GM12892 (cell line): Measurements from ENCODE around the gene B4GALT4.
A peak's percentile ranks its signal among the peaks of the same experiment; 100 is the strongest.
"Not testable (repeated sequence)": the region's sequence is repeated elsewhere in the genome, so short reads cannot be mapped to it uniquely, and the experiment has no call there.

Experiments
- DNase-seq: peaks from one replicate; pipeline ENCODE4 v3.0.0; 2011; ENCODE audit not compliant: insufficient read length
- FAIRE-seq: peaks from 2 replicates; lab custom pipeline; 2011; peaks lifted over from hg19 to GRCh38; lab: Jason Lieb, UNC
- POLR2A ChIP-seq: IDR thresholded peaks from 2 replicates; pipeline ENCODE4 v1.6.1; 2011; ENCODE audit warnings: low read depth, low read length, control low read depth
- POLR2AphosphoS5 ChIP-seq: IDR thresholded peaks from 2 replicates; pipeline ENCODE4 v1.6.1; 2011; ENCODE audit warnings: low read depth, low read length, control low read depth
- TAF1 ChIP-seq: IDR thresholded peaks from 2 replicates; pipeline ENCODE4 v1.6.1; 2011; ENCODE audit warnings: low read depth, mild to moderate bottlenecking, control low read depth, low read length, borderline replicate concordance

The B4GALT4 gene

DNA sequence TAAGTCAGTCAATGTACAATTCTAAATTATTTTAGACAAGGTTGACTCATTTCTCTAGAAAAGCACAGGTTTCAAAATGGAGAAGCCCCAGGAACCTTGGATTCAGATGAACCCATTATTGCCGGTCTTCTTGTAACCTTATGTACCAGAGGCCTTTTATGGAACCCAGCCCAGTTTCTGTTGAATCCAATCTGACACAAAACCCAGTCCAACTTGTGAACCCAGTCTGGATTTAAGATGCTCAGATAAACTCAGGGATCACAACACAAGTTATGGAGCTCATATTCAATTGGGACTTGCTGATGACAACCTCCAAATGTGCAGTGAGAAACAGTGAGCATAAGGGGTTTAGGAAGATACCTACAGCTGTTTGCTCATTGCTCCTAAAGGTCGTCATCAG is 16.4 kb upstream of the B4GALT4 start:
- DNase-seq = no peak
- FAIRE-seq = no peak
- no peak for TF ChIP-seq POLR2A
- no peak for TF ChIP-seq TAF1
- no peak for TF ChIP-seq POLR2AphosphoS5

DNA sequence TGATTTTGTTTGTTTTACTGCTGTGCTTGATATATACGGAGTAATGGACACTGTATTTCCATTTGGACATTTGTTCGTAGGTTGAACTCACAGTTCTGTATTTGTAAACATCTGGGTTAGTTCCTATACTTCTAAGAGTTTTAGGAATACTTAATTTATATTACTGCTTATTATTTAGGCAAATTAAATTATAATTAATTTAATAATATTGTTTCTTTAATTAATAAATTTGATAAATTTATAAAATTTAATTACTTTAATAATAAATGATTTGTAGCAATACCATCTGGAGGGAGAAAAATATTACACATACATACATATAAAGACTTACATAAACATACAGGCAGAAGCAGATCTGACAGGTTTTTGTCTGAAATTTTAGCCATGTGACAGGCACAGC is 14.5 kb upstream of the B4GALT4 start:
- DNase-seq = no peak
- no peak for FAIRE-seq
- TF ChIP-seq POLR2AphosphoS5 (no peak), POLR2A (no peak), TAF1 (no peak)

DNA sequence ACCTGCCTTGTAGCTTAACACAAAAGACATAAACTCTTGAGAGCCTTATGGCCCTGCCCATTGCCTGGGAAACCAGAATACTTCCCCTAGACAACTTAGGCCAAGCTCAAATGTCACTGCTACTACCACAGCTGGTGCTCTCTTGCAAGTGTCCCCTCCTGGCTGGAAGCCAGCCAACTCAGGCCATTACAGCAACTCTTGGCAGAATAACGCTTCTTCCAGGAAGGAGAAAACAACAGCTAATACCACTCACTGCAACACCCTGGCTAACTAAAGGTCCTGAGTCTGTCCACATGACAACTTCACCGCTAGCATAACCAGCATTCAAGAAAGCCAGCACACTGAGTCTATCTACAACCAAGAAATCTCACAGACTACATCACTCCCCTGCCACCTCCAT is 5.1 kb upstream of the B4GALT4 start:
- TF ChIP-seq TAF1 (no peak), POLR2AphosphoS5 (no peak), POLR2A (no peak)
- DNase-seq = no peak
- no peak for FAIRE-seq

DNA sequence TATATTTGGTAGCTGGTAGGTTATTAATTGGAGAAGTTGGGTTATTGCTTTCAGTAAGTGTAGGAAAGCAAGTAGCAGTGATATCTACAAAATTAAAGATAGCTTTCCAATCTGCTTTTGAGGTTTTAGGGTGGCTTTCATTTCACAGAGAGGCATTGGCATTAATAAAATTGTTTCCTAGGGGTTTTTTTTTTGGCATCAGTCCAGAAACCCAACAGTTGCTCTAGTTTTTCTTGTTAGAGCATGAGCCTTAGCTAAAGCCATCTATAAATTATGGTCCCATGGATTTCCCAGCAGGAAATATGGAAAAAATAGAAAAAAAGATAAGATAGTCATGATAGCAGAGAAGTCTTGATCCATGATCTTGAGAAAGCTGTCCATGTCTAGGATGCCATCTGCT is 3.0 kb upstream of the B4GALT4 start:
- no peak for TF ChIP-seq POLR2A
- no peak for TF ChIP-seq TAF1
- TF ChIP-seq POLR2AphosphoS5 = no peak
- DNase-seq (no peak), FAIRE-seq (no peak)

DNA sequence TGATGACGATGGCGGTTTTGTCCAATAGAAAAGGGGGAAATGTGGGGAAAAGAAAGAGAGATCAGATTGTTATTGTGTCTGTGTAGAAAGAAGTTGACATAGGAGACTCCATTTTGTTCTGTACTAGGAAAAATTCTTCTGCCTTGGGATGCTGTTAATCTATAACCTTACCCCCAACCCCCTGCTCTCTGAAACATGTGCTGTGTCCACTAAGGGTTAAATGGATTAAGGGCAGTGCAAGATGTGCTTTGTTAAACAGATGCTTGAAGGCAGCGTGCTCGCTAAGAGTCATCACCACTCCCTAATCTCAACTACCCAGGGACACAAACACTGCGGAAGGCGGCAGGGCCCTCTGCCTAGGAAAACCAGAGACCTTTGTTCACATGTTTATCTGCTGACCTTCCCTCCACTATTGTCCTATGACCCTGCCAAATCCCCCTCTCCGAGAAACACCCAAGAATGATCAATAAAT is 2.4 kb upstream of the B4GALT4 start:
- not testable (repeated sequence) for FAIRE-seq, DNase-seq

DNA sequence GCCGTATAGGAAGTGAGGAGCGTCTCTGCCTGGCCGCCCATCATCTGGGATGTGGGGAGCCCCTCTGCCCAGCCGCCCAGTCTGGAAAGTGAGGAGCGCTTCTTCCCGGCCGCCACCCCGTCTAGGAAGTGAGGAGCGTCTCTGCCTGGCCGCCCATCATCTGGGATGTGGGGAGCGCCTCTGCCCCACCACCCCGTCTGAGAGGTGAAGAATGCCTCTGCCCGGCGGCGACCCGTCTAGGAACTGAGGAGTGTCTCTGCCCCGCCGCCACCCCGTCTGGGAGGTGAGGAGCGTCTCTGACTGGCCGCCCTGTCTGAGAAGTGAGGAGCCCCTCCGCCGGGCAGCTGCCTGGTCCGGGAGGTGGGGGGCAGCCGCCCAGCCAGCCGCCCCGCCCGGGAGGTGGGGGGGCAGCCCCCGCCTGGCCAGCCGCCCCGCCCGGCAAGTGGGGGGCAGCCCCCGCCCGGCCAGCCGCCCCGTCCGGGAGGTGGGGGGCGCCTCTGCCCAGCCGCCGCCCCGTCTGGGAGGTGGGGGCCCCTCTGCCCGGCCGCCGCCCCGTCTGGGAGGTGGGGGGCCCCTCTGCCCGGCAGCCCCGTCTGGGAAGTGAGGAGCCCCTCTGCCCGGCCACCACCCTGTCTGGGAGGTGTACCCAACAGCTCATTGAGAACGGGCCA is 1.8 kb upstream of the B4GALT4 start:
- FAIRE-seq, DNase-seq: not testable (repeated sequence)

DNA sequence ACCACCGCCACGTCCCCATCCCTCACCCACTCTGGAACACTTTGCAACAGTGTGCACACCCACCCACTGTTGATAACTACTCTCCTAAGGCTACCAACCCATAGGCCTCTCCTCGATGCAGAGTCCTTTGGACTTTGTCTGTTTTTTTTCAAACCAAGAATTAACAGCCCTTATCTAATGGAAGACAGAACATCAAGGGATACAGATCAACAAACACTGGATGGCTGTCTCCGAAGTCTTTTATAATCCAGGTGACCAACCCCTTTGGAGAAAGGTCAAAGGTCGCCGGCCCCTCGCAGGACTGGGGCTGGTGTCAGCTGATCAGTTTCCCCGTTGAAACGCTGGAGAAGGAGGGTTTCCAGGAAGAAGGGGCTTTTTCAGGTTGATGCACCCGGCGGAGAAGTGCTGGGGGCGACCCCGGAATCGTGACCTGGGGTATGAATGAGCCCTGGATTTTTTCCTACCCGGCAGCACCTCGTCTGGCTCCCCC is 532 bp downstream of the B4GALT4 start:
- DNase-seq (no peak), FAIRE-seq (peak; percentile 48)
- TF ChIP-seq POLR2AphosphoS5 (no peak), POLR2A (no peak), TAF1 (no peak)

DNA sequence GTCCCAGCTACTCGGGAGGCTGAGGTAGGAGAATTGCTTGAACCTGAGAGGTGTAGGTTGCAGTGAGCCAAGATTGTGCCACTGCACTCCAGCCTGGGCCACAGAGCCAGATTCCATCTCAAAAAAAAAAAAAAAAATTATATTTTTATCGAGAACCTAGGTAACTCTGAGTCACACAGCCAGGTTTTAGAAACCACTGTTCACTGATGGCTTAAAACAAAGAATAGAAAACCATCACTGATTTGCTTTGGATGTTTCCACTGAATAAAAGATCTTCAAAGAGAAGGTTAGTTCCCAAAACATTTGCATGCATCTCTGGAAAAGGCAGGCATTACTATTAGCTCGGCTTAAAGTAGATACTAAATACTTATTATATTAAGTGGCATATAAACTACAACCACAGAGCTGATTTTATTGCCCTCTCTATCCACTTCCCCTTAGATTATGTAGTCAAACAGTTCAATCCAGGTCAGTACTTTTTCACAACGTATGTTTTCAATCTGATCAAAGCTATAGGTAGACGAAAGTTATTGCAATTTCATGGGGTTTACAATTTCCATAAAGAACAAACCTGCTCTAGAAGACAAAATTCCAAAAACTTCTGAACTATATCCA is 1.4 kb downstream of the B4GALT4 start:
- FAIRE-seq (peak; percentile 78), DNase-seq (no peak)
- TF ChIP-seq POLR2A = no peak
- TF ChIP-seq POLR2AphosphoS5 = no peak
- no peak for TF ChIP-seq TAF1

DNA sequence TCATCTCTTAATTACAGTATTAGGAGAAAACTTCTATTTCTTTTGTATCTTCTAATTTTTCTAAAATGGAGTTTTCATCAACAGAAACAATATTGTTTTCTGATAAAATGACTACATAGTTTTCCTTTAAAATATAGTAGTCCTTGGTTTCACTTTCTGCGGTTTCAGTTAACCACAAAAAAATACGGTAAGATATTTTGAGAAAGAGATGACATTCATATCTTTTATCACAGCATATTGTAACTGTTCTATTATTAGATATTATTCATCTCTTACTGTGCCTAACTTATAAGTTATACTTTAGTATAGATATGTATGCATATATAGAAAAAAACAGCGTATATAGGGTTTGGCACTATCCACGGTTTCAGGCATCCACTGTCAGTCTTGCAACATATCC is 2.3 kb downstream of the B4GALT4 start:
- DNase-seq = no peak
- TF ChIP-seq POLR2A (no peak), TAF1 (no peak), POLR2AphosphoS5 (no peak)
- no peak for FAIRE-seq

DNA sequence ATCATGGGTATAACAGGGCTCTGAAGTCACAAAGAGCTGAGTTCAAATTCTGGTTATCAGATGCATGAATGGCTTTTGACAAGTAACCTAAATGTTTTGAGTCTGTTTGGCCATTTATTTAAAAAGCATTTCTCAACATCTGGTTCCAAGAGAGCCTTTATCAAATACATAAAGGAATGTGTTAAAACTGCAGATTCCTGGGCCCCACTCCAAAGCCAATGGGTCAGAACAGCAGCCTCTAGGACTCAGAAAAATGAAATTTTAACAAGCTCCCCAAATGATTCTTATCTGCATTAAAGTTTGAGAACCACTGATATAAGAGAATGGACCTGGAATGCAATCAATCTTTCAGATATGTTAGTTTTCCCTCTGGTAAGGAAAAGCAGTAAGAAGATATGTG is 3.4 kb downstream of the B4GALT4 start:
- FAIRE-seq = no peak
- TF ChIP-seq TAF1 (no peak), POLR2AphosphoS5 (no peak), POLR2A (no peak)
- no peak for DNase-seq

DNA sequence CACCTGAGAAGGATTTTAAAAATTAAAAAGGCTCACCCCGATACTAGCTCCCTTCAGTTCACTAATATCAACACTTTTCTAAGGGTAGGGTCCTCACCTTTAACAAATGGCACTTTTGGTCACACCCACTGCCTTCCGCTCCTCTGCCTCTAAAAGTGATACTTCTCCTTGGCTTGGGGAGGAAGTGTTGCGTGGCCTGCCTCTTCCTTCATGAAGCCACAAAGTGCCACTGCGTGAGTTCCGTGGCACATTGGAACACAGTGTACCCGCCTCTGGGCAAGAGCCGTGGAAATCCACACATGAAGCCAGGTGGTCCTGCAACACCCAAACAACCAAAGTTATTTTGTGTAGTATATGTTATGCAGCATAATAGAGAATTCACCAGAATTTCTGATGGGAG is 3.9 kb downstream of the B4GALT4 start:
- FAIRE-seq = no peak
- DNase-seq = no peak
- TF ChIP-seq POLR2AphosphoS5 (no peak), POLR2A (no peak), TAF1 (no peak)

DNA sequence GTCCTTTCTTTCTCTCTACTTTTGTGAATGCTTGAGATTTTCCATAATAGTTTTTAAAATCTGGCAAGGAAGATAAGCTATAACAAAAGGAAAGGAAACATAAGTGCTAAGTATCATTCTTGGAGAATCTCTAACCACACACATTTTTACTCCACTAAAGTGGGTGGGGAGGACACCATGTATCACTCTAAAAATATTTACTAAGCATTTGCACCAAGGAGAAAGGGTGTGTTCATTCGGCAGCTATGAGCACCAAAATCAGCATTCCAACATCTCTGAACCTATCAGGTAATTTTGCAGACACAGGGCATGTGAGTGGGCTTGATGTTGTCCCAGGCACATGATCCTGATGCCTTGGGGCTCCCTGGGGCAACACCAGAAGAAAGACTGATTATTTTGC is 5.5 kb downstream of the B4GALT4 start:
- no peak for DNase-seq
- TF ChIP-seq TAF1 (no peak), POLR2A (no peak), POLR2AphosphoS5 (no peak)
- FAIRE-seq = peak; percentile 5
